DMS79 treated with DMSO at 0.1 percent for 48 hours (cell line): Measurements from ENCODE around the gene ZNF280D.
"Not testable (repeated sequence)": the region's sequence is repeated elsewhere in the genome, so short reads cannot be mapped to it uniquely, and the experiment has no call there.

Experiments
- DNase-seq: peaks from one replicate; lab custom pipeline; 2025; lab: John Stamatoyannopoulos, UW

Gene ZNF280D

GRCh38 chr15:56716334-56716733 is 17.0 kb downstream of the ZNF280D start:
- DNase-seq, result no peak

- no peak for DNase-seq
Observed at GRCh38 chr15:56715220-56715619, 18.1 kb downstream of the ZNF280D start.

DNA sequence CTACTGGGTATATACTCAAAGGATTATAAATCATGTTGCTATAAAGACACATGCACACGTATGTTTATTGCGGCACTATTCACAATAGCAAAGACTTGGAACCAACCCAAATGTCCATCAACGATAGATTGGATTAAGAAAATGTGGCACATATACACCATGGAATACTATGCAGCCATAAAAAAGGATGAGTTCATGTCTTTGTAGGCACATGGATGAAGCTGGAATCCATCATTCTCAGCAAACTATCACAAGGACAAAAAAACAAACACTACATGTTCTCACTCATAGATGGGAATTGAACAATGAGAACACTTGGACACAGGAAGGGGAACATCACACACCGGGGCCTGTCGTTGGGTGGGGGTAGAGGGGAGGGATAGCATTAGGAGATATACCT is 23.8 kb downstream of the ZNF280D start:
- not testable (repeated sequence) for DNase-seq

- no peak for DNase-seq
Observed at GRCh38 chr15:56699743-56700142, 33.6 kb downstream of the ZNF280D start.

DNA sequence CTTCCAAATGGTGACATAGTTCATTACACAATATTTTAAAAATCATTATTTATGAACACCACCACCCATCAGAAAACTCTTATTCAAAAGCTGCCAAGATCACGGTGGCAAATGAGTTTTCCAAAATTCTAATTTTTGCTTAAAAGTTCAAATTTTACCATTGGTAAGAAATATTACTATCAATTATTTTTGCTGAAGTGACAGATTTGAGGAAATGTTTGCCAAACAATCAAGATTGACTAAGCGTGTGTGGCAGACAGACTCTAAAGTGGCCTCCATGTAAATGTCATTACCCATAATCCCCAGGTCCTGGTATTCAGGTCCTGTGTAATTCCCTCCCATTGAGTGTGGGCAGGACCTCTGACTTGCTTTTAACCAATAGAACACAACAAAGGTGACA is 35.0 kb downstream of the ZNF280D start:
- no peak for DNase-seq

- DNase-seq, result no peak
Observed at GRCh38 chr15:56693761-56694160, 39.5 kb downstream of the ZNF280D start.

GRCh38 chr15:56690733-56691132 is 42.6 kb downstream of the ZNF280D start:
- DNase-seq, result no peak

GRCh38 chr15:56683908-56684307 is 49.4 kb downstream of the ZNF280D start:
- DNase-seq, result no peak

- DNase-seq, result no peak
Observed at GRCh38 chr15:56681113-56681512, 52.2 kb downstream of the ZNF280D start.

GRCh38 chr15:56679225-56679624 is 54.1 kb downstream of the ZNF280D start:
- no peak for DNase-seq

DNA sequence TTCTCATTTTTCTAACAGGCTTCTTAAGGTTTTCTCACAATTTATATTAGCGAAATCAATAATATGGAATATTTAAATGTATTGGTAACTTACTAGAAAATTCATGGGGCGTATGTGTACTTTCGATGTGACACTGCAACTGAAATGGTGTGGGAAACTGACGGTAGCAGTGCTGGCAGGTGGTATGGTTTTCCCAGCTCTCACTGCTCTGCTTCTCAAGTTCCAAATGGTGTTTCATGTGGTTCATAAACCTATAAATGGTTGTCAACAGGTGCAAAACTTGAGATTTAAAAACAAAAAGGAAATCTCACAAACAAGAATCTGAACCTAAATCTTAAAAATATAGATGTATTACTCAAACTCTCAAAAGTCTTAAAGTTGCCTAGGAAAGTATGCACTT is 54.7 kb downstream of the ZNF280D start:
- DNase-seq, result no peak

- no peak for DNase-seq
Observed at GRCh38 chr15:56677271-56677670, 56.0 kb downstream of the ZNF280D start.

GRCh38 chr15:56675930-56676329 is 57.4 kb downstream of the ZNF280D start:
- DNase-seq, result no peak

GRCh38 chr15:56674857-56675256 is 58.5 kb downstream of the ZNF280D start:
- no peak for DNase-seq

GRCh38 chr15:56672721-56673120 is 60.6 kb downstream of the ZNF280D start:
- no peak for DNase-seq

GRCh38 chr15:56667517-56667916 is 65.8 kb downstream of the ZNF280D start:
- no peak for DNase-seq

- DNase-seq, result no peak
Observed at GRCh38 chr15:56660943-56661342, 72.4 kb downstream of the ZNF280D start.

DNA sequence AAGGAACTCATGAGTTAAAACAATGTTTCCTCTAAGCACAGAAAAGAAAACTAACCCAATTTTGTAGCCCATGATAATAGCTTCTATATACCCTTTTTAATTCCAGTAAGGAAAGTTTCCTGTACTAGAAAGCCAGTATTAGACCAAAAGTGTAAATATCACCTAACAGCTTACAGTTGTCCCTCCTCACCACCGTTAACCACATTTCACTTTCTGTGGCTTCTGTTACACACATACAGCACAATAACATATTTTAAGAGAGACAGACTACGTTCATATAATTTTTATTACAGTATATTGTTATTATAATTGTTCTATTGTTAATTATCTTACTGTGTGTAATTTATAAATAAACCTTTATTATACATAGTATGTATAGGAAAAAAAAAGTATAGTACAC is 74.1 kb downstream of the ZNF280D start:
- DNase-seq, result no peak

GRCh38 chr15:56654624-56655023 is 78.7 kb downstream of the ZNF280D start:
- no peak for DNase-seq

GRCh38 chr15:56654216-56654615 is 79.1 kb downstream of the ZNF280D start:
- DNase-seq, result no peak

- DNase-seq, result no peak
Observed at GRCh38 chr15:56653787-56654186, 79.5 kb downstream of the ZNF280D start.

DNA sequence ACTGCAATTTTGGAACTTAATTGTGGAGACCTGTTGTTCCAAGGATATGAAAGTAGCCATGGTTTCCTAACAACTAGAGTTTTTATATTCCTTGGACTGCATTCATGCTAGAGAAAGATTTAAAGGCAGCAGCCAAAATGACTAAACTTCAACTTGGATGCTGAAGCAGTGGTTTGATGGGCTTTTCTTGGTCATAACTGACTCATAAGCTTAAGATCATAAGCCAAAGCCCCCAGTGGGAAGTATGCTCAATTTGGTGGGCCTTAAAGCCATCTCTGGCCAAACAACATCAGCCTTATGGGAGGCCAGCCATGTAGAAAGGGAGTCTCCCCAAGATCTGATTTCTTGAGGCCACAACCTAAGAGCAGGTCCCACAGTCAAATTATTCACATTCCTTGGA is 80.2 kb downstream of the ZNF280D start:
- DNase-seq, result no peak

DNA sequence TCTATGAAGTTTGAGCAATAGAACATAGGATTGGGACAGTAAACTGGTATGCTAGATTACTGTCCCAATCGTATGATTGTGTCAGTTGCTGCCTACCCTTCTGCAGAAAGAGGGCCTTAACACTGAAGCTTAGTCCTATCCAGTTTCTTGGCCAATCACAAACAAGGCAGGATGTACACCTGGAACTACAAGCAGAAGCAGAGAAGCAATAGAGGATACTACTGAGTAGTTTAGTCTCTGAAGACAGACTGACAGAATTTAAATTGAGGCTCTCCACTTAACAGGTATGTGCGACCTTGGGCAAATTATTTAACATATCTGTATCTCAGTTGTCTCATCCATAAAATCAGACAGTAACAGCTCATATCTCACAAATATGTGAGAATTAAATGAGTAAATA is 85.0 kb downstream of the ZNF280D start:
- no peak for DNase-seq

- DNase-seq, result no peak
Observed at GRCh38 chr15:56640549-56640948, 92.8 kb downstream of the ZNF280D start.

DNA sequence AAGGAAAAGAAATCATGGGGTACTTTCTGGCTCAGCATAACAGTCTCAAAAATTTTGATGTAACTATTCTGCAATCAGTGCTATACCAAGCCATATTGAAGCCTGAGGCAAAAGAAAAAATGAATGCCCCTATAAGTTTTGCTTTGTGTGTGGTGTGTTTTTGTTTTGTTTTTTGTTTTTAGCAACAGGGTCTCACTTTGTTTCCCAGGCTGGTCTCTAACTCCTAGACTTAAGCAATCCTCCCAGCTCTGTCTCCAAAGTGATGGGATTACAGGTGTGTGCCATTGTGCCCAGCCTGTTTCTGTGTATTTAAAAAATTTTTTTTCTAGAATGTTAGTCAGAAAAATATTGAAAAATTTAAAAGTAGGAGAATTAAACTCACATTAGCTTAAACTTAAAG is 93.2 kb downstream of the ZNF280D start:
- no peak for DNase-seq
